Tibial nerve (tissue), 4 donors: Measurements from ENCODE around the gene NPW. TPM values are rescaled to one million over a fixed set of nuclear protein-coding genes. Genes with fewer than 3 reads are reported as not detected.

Experiments used
- DNase-seq, 2 donors: peaks; one replicate each; pipeline ENCODE4 v3.0.0-alpha.2; 2019; ENCODE audit warnings: low spot score in 2 of 2
- H3K27ac ChIP-seq, 4 donors: fragments of 200-600 bp; sonication (generic) in 3 of 4; one replicate each; pipeline ENCODE4 v1.5.1; 2017 to 2019; ENCODE audit warnings: mild to moderate bottlenecking in 1 of 4
- H3K27me3 ChIP-seq, 2 donors: fragments of 200-600 bp; sonication (generic) in 1 of 2; one replicate each; pipeline versions ENCODE4 v1.5.1 to v1.6.0; 2017 to 2019
- H3K36me3 ChIP-seq, 3 donors: fragments of 200-600 bp; sonication (generic); one replicate each; pipeline ENCODE4 v1.5.1; 2018 to 2019
- H3K4me1 ChIP-seq, 4 donors: fragments of 200-600 bp; sonication (generic) in 3 of 4; one replicate each; pipeline ENCODE4 v1.5.1; 2017 to 2019
- H3K4me3 ChIP-seq, 4 donors: fragments of 200-600 bp; sonication (generic) in 3 of 4; one replicate each; pipeline ENCODE4 v1.5.1; 2017 to 2019; ENCODE audit warnings: mild to moderate bottlenecking in 1 of 4, moderate library complexity in 1 of 4
- H3K9me3 ChIP-seq, 4 donors: fragments of 200-600 bp; sonication (generic) in 3 of 4; one replicate each; pipeline ENCODE4 v1.5.1; 2017 to 2019
- CTCF ChIP-seq, 5 experiments: fragments of 200-600 bp in 3 of 5; fragments of 450-650 bp in 2 of 5; sonication (generic) in 3 of 5; IDR thresholded peaks; one replicate each; pipeline ENCODE4 v1.5.1; 2016 to 2019; ENCODE audit warnings: antibody characterized with exemption in 5 of 5, mild to moderate bottlenecking in 3 of 5, moderate library complexity in 2 of 5
- EP300 ChIP-seq, 2 donors: sonication (generic); formaldehyde crosslinking; IDR thresholded peaks; one replicate each; pipeline ENCODE4 v1.6.1; 2017; ENCODE audit warnings: antibody characterized with exemption in 2 of 2, mild to moderate bottlenecking in 1 of 2
- POLR2A ChIP-seq, 2 donors: fragments of 450-650 bp; IDR thresholded peaks; one replicate each; pipeline ENCODE4 v1.6.1; 2017; ENCODE audit warnings: antibody characterized with exemption in 2 of 2, mild to moderate bottlenecking in 2 of 2, moderate library complexity in 2 of 2
- WGBS, 2 donors: methylation state at CpG; one replicate each; pipeline ENCODE4 v1.1.5; 2018; 5-methylcytosine and 5-hydroxymethylcytosine counted together
- small RNA-seq: library from RNA; depleted of rRNA; stranded (forward); fragments of <200 nt; gene quantifications from one replicate; pipeline ENCODE3, GENCODE V24; 2016
- total RNA-seq, 4 donors: library from RNA; depleted of rRNA; stranded (reverse); fragments of >200 nt; gene quantifications; one replicate each; pipeline ENCODE4 v1.1.0, GENCODE V29; 2016

NPW gene
- total RNA-seq, 4 donors from 2014 or later, result 3.0 to 3.1 TPM; not detected in 2

GRCh38 chr16:2063861-2064260, 44.3 kb downstream of the NPW start:
- Histone ChIP-seq H3K4me3 (no peak overlapping the region), H3K36me3 (peaks cover 3 to 97% (median 5%) of the 10 kb centered on the region in 3 donors)
- WGBS, 2 donors, result 88 to 93% methylated on average over 16 to 24 of the region's 25 CpGs

GRCh38 chr16:2064368-2064945, 44.9 kb downstream of the NPW start:
- Histone ChIP-seq H3K4me1 (no peaks in the 10 kb centered on the region), H3K27ac (no peak overlapping the region), H3K9me3 (no peaks in the 10 kb centered on the region), H3K4me3 (no peak overlapping the region), H3K36me3 (peaks cover 3 to 99% (median 5%) of the 10 kb centered on the region in 3 donors), H3K27me3 (no peaks in the 10 kb centered on the region)
- TF ChIP-seq POLR2A (IDR thresholded peaks at IDR 0.05), result no peak
- no peak for TF ChIP-seq CTCF (IDR thresholded peaks at IDR 0.05)
- no peak for TF ChIP-seq EP300 (IDR thresholded peaks at IDR 0.05)
- DNase-seq, result no peak
- 91 to 92% methylated on average over 13 to 15 of the region's 16 CpGs for WGBS, 2 donors

More at GRCh38 chr16:2063861-2064260, 44.3 kb downstream of the NPW start:
- Histone ChIP-seq H3K27ac (no peak overlapping the region), H3K9me3 (no peaks in the 10 kb centered on the region), H3K27me3 (no peaks in the 10 kb centered on the region), H3K4me1 (no peaks in the 10 kb centered on the region)
- no peak for DNase-seq
- TF ChIP-seq EP300 (IDR thresholded peaks at IDR 0.05) (no peak), CTCF (IDR thresholded peaks at IDR 0.05) (no peak), POLR2A (IDR thresholded peaks at IDR 0.05) (no peak)

GRCh38 chr16:2066139-2066538, 46.6 kb downstream of the NPW start:
- Histone ChIP-seq H3K36me3 (peaks cover 3 to 99% (median 8%) of the 10 kb centered on the region in 3 donors), H3K4me1 (no peaks in the 10 kb centered on the region), H3K4me3 (no peak overlapping the region), H3K27ac (no peak overlapping the region), H3K9me3 (no peaks in the 10 kb centered on the region), H3K27me3 (no peaks in the 10 kb centered on the region)
- WGBS, 2 donors, result 96 to 97% methylated on average over 11 of the region's 11 CpGs
- no peak for DNase-seq
- TF ChIP-seq CTCF (IDR thresholded peaks at IDR 0.05) (no peak), POLR2A (IDR thresholded peaks at IDR 0.05) (no peak), EP300 (IDR thresholded peaks at IDR 0.05) (no peak)

Small RNA genes within 50 kb of the gene (small RNA-seq; reads per million reads assigned to genes)
- gene AC005363.2 (not detected), gene RN7SL219P (not detected)

Other genes with a start within 250 kb of the NPW start
- 100 to 1,000 TPM; 113 to 198 (median 128) TPM for gene NME3, start 248.2 kb upstream of the NPW start, total RNA-seq
- gene EME2, start 247.0 kb upstream of the NPW start, total RNA-seq, result 10 to 100 TPM; 13.2 to 41.4 (median 17.7) TPM
- 100 to 1,000 TPM in 1 of 4 donors, 10 to 100 TPM in 3; 58.1 to 121 (median 81.0) TPM for gene MRPS34, start 246.7 kb upstream of the NPW start, total RNA-seq
- 100 to 1,000 TPM in 3 of 4 donors, 10 to 100 TPM in 1; 90.7 to 122 (median 112) TPM for gene SPSB3, start 237.2 kb upstream of the NPW start, total RNA-seq
- 10 to 100 TPM; 73.5 to 93.9 (median 87.4) TPM for gene NUBP2, start 236.8 kb upstream of the NPW start, total RNA-seq
- gene IGFALS, start 226.1 kb upstream of the NPW start, total RNA-seq, result 1 to 10 TPM in 1 of 4 donors, under 1 TPM in 1, not detected in 2; 0.63 to 1.6 TPM
- gene HAGH, start 193.0 kb upstream of the NPW start, total RNA-seq, result 100 to 1,000 TPM in 2 of 4 donors, 10 to 100 TPM in 2; 89.2 to 161 (median 100) TPM
- gene FAHD1, start 192.6 kb upstream of the NPW start, total RNA-seq, result 10 to 100 TPM; 17.5 to 44.1 (median 33.7) TPM
- gene MEIOB, start 147.6 kb upstream of the NPW start, total RNA-seq, result not detected
- not detected for gene HS3ST6, start 101.4 kb upstream of the NPW start, total RNA-seq
- gene MSRB1, start 76.6 kb upstream of the NPW start, total RNA-seq, result 10 to 100 TPM; 22.5 to 46.1 (median 30.3) TPM
- gene RPL3L, start 65.1 kb upstream of the NPW start, total RNA-seq, result not detected
- 100 to 1,000 TPM in 2 of 4 donors, 10 to 100 TPM in 2; 86.9 to 136 (median 116) TPM for gene NDUFB10, start 60.2 kb upstream of the NPW start, total RNA-seq
- 1,000 to 10,000 TPM; 1,591 to 3,468 (median 1,745) TPM for gene RPS2, start 55.0 kb upstream of the NPW start, total RNA-seq
- not detected for gene RNF151, start 52.9 kb upstream of the NPW start, total RNA-seq
- gene TBL3, start 47.7 kb upstream of the NPW start, total RNA-seq, result 10 to 100 TPM; 37.6 to 70.8 (median 46.2) TPM
- gene NOXO1, start 38.3 kb upstream of the NPW start, total RNA-seq, result 1 to 10 TPM in 1 of 4 donors, not detected in 3; 3.9 TPM
- 10 to 100 TPM; 13.4 to 20.2 (median 18.1) TPM for gene GFER, start 35.6 kb upstream of the NPW start, total RNA-seq
- gene SYNGR3, start 29.8 kb upstream of the NPW start, total RNA-seq, result 1 to 10 TPM in 1 of 4 donors, not detected in 3; 3.9 TPM
- 10 to 100 TPM; 37.0 to 83.1 (median 49.2) TPM for gene ZNF598, start 10.0 kb upstream of the NPW start, total RNA-seq
- gene NHERF2, start 7.1 kb downstream of the NPW start, total RNA-seq, result 10 to 100 TPM; 54.7 to 83.1 (median 64.9) TPM
- 10 to 100 TPM; 22.8 to 56.7 (median 28.1) TPM for gene NTHL1, start 28.0 kb downstream of the NPW start, total RNA-seq
- gene TSC2, start 28.2 kb downstream of the NPW start, total RNA-seq, result 100 to 1,000 TPM in 2 of 4 donors, 10 to 100 TPM in 2; 75.4 to 507 (median 111) TPM
- 100 to 1,000 TPM; 207 to 542 (median 381) TPM for gene PKD1, start 116.1 kb downstream of the NPW start, total RNA-seq
- not detected for gene RAB26, start 128.8 kb downstream of the NPW start, total RNA-seq
- 10 to 100 TPM; 29.1 to 53.7 (median 38.4) TPM for gene TRAF7, start 136.0 kb downstream of the NPW start, total RNA-seq
- gene CASKIN1, start 176.8 kb downstream of the NPW start, total RNA-seq, result under 1 TPM in 3 of 4 donors, not detected in 1; 0.20 to 0.63 (median 0.30) TPM
- gene MLST8, start 185.7 kb downstream of the NPW start, total RNA-seq, result 10 to 100 TPM; 28.8 to 73.8 (median 43.8) TPM
- 100 to 1,000 TPM in 1 of 4 donors, 10 to 100 TPM in 3; 19.8 to 203 (median 24.4) TPM for gene BRICD5, start 191.1 kb downstream of the NPW start, total RNA-seq
- 10 to 100 TPM; 13.1 to 27.0 (median 23.2) TPM for gene PGP, start 195.1 kb downstream of the NPW start, total RNA-seq
- 10 to 100 TPM; 30.6 to 60.6 (median 45.2) TPM for gene E4F1, start 203.8 kb downstream of the NPW start, total RNA-seq
- gene DNASE1L2, start 216.7 kb downstream of the NPW start, total RNA-seq, result 1 to 10 TPM in 1 of 4 donors, under 1 TPM in 3; 0.39 to 5.4 (median 0.64) TPM
- gene ECI1, start 231.8 kb downstream of the NPW start, total RNA-seq, result 10 to 100 TPM; 74.3 to 94.7 (median 81.5) TPM
- 100 to 1,000 TPM; 101 to 127 (median 114) TPM for gene RNPS1, start 248.3 kb downstream of the NPW start, total RNA-seq